Tibial nerve (tissue), 4 donors: ENCODE measurements around the gene SIM2. TPM values are rescaled to one million over a fixed set of nuclear protein-coding genes. Genes with fewer than 3 reads are reported as not detected.
A peak's percentile ranks its signal among the peaks of the same experiment; 100 is the strongest.

Source experiments
- DNase-seq, 2 donors: peaks; one replicate each; pipeline ENCODE4 v3.0.0-alpha.2; 2019; ENCODE audit warnings: low spot score in 2 of 2
- H3K27ac ChIP-seq, 4 donors: fragments of 200-600 bp; sonication (generic) in 3 of 4; one replicate each; pipeline ENCODE4 v1.5.1; 2017 to 2019; ENCODE audit warnings: mild to moderate bottlenecking in 1 of 4
- H3K27me3 ChIP-seq, 2 donors: fragments of 200-600 bp; sonication (generic) in 1 of 2; one replicate each; pipeline versions ENCODE4 v1.5.1 to v1.6.0; 2017 to 2019
- H3K36me3 ChIP-seq, 3 donors: fragments of 200-600 bp; sonication (generic); one replicate each; pipeline ENCODE4 v1.5.1; 2018 to 2019
- H3K4me1 ChIP-seq, 4 donors: fragments of 200-600 bp; sonication (generic) in 3 of 4; one replicate each; pipeline ENCODE4 v1.5.1; 2017 to 2019
- H3K4me3 ChIP-seq, 4 donors: fragments of 200-600 bp; sonication (generic) in 3 of 4; one replicate each; pipeline ENCODE4 v1.5.1; 2017 to 2019; ENCODE audit warnings: mild to moderate bottlenecking in 1 of 4, moderate library complexity in 1 of 4
- H3K9me3 ChIP-seq, 4 donors: fragments of 200-600 bp; sonication (generic) in 3 of 4; one replicate each; pipeline ENCODE4 v1.5.1; 2017 to 2019
- EP300 ChIP-seq, 2 donors: sonication (generic); formaldehyde crosslinking; IDR thresholded peaks; one replicate each; pipeline ENCODE4 v1.6.1; 2017; ENCODE audit warnings: antibody characterized with exemption in 2 of 2, mild to moderate bottlenecking in 1 of 2
- POLR2A ChIP-seq, 2 donors: fragments of 450-650 bp; IDR thresholded peaks; one replicate each; pipeline ENCODE4 v1.6.1; 2017; ENCODE audit warnings: antibody characterized with exemption in 2 of 2, mild to moderate bottlenecking in 2 of 2, moderate library complexity in 2 of 2
- WGBS, 2 donors: methylation state at CpG; one replicate each; pipeline ENCODE4 v1.1.5; 2018; 5-methylcytosine and 5-hydroxymethylcytosine counted together
- total RNA-seq, 4 donors: library from RNA; depleted of rRNA; stranded (reverse); fragments of >200 nt; gene quantifications; one replicate each; pipeline ENCODE4 v1.1.0, GENCODE V29; 2016
- TF ChIP-seq, protein P1 (sequence below), 5 experiments: fragments of 200-600 bp in 3 of 5; fragments of 450-650 bp in 2 of 5; sonication (generic) in 3 of 5; IDR thresholded peaks; one replicate each; pipeline ENCODE4 v1.5.1; 2016 to 2019; ENCODE audit warnings: antibody characterized with exemption in 5 of 5, mild to moderate bottlenecking in 3 of 5, moderate library complexity in 2 of 5

Gene SIM2
- total RNA-seq, 4 donors from 2014 or later = not detected

DNA sequence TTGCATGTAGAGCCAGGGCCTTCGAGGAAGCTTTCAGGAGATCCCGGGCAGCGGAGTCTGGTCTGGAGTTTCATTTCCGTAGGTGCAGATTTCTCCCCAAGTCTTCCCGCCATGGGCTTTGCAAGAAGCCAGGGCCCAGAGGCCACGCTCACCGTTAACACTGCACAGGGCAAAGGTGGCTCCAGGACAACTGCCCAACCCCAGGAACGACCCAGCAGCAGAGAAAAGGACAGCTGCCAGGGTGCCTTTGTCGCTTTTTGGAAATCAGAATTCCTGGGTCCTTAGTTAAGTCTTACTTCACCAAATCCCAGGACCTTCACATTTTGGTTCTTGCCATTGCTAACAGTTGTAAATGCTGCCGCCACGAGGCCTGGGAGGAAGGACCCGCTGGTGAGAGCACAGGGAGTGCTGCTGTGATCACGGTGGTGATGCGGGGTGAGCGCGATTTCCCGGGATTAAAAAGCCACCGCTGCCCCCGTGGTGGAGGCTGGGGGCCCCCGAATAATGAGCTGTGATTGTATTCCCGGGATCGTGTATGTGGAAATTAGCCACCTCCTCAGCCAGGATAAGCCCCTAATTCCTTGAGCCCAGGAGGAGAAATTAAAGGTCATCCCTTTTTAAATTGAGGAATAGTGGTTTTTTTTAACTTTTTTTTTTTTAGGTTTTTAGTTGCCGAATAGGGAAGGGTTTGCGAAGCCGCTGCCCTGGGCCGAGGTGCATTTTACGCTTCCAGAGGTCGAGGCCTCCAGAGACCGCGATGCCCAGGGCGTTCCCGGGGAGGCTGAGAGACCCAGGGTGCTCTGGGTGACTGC lies 8.2 kb downstream of the SIM2 start:
- H3K27me3 ChIP-seq = peaks cover 0 to 100% of the 10 kb centered on the region in 2 donors
- 10 to 16% methylated on average over 30 to 32 of the region's 32 CpGs for WGBS, 2 donors
- peaks cover 0 to 67% (median 35%) of the 10 kb centered on the region in 4 donors for H3K4me1 ChIP-seq
- H3K9me3 ChIP-seq = no peaks in the 10 kb centered on the region
- TF ChIP-seq POLR2A (IDR thresholded peaks at IDR 0.05) = no peak
- no peak for TF ChIP-seq EP300 (IDR thresholded peaks at IDR 0.05)
- TF ChIP-seq, protein P1, sequence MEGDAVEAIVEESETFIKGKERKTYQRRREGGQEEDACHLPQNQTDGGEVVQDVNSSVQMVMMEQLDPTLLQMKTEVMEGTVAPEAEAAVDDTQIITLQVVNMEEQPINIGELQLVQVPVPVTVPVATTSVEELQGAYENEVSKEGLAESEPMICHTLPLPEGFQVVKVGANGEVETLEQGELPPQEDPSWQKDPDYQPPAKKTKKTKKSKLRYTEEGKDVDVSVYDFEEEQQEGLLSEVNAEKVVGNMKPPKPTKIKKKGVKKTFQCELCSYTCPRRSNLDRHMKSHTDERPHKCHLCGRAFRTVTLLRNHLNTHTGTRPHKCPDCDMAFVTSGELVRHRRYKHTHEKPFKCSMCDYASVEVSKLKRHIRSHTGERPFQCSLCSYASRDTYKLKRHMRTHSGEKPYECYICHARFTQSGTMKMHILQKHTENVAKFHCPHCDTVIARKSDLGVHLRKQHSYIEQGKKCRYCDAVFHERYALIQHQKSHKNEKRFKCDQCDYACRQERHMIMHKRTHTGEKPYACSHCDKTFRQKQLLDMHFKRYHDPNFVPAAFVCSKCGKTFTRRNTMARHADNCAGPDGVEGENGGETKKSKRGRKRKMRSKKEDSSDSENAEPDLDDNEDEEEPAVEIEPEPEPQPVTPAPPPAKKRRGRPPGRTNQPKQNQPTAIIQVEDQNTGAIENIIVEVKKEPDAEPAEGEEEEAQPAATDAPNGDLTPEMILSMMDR (IDR thresholded peaks at IDR 0.05) = no peak
- H3K4me3 ChIP-seq = no peak overlapping the region
- no peak overlapping the region for H3K27ac ChIP-seq
- no peak for DNase-seq
- no peaks in the 10 kb centered on the region for H3K36me3 ChIP-seq

DNA sequence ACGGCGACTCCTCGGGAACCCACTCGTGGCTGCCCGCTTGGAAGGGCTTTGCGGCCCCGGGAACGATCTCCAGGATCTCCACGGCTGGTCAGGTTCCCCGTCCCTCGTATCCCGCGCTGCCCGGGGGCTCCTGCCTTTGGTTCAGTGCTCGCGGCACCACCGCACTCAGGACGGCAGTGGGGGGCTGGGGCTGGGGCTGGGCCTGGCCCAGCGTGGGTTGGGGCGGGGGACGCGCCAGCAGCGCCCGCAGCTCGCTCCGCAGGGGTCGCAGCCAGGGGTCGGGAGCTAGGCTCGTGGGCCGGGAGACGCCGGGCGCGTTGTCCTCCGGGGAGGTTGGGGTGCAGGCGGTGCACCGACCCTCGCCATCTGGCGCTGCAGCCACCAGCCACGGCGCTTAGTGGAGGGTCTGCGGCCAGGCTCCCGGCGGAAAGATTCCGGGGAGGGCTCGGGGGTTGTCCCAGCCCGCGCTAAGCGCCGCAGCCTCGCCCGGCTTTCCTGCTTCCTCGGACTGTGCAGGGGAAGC lies 8.9 kb downstream of the SIM2 start:
- H3K36me3 ChIP-seq = no peaks in the 10 kb centered on the region
- DNase-seq = no peak
- WGBS, 2 donors = 1 to 5% methylated on average over 8 to 29 of the region's 53 CpGs
- H3K4me1 ChIP-seq = peaks cover 0 to 67% (median 35%) of the 10 kb centered on the region in 4 donors
- H3K9me3 ChIP-seq = no peaks in the 10 kb centered on the region
- peaks cover 0 to 100% of the 10 kb centered on the region in 2 donors for H3K27me3 ChIP-seq
- TF ChIP-seq, protein P1 (IDR thresholded peaks at IDR 0.05) = no peak
- TF ChIP-seq POLR2A (IDR thresholded peaks at IDR 0.05) = no peak
- TF ChIP-seq EP300 (IDR thresholded peaks at IDR 0.05) = no peak
- peak overlapping the region in 1 of 4 donors; percentile 10 for H3K4me3 ChIP-seq
- no peak overlapping the region for H3K27ac ChIP-seq

DNA sequence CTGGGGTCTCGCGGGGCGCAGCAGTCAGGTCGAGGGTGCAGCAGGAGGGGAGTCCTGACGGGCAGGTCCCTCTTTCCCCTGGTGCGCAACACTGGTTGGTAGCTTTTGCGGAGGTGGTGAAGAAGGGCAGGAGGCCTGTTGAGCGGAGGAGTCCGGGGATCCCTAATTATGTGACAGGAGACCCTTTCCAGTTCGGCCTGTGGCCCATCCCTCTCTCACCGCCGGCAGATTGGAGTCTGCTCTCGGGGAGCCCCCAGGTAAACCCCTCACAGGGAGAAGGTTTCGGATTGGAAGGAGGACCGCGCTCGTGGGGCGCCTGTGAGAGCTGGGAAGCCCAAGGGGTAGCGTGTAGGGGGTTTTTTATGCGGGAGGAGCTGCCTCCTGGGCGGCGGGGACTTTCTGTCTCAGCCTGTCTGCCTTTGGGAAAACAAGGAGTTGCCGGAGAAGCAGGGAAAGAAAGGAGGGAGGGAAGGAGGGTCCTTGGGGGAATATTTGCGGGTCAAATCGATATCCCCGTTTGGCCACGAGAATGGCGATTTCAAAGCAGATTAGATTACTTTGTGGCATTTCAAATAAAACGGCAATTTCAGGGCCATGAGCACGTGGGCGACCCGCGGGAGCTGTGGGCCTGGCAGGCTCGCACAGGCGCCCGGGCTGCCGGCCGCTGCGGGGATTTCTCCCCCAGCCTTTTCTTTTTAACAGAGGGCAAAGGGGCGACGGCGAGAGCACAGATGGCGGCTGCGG lies 9.5 kb downstream of the SIM2 start:
- Histone ChIP-seq H3K27me3 (peaks cover 0 to 100% of the 10 kb centered on the region in 2 donors), H3K36me3 (no peaks in the 10 kb centered on the region), H3K4me3 (peak overlapping the region in 3 of 4 donors; percentile 5 to 34 (median 10)), H3K27ac (no peak overlapping the region), H3K4me1 (peaks cover 0 to 67% (median 35%) of the 10 kb centered on the region in 4 donors), H3K9me3 (no peaks in the 10 kb centered on the region)
- no peak for DNase-seq
- no peak for TF ChIP-seq POLR2A (IDR thresholded peaks at IDR 0.05)
- TF ChIP-seq, protein P1 (IDR thresholded peaks at IDR 0.05) = no peak
- no peak for TF ChIP-seq EP300 (IDR thresholded peaks at IDR 0.05)
- WGBS, 2 donors = 1 to 3% methylated on average over 32 to 42 of the region's 44 CpGs

DNA sequence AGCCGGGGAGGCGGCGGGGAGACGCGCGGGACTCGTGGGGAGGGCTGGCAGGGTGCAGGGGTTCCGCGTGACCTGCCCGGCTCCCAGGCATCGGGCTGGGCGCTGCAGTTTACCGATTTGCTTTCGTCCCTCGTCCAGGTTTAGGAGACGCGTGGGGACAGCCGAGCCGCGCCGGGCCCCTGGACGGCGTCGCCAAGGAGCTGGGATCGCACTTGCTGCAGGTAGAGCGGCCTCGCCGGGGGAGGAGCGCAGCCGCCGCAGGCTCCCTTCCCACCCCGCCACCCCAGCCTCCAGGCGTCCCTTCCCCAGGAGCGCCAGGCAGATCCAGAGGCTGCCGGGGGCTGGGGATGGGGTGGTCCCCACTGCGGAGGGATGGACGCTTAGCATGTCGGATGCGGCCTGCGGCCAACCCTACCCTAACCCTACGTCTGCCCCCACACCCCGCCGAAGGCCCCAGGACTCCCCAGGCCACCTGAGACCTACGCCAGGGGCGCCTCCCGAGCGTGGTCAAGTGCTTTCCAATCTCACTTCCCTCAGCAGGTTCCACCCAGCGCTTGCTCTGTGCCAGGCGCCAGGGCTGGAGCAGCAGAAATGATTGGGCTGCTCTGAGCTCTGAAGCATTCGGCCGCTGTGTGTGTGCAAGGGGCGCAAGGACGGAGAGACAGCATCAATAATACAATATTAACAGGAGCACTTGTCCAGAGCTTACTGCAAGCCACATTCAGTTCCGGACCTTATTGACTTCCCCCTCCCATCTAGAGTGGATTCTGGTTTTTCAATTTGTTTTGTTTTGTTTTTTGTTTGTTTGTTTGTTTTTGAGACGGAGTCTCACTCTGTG lies 10.3 kb downstream of the SIM2 start:
- Histone ChIP-seq H3K4me1 (peaks cover 0 to 64% (median 35%) of the 10 kb centered on the region in 4 donors), H3K4me3 (peak overlapping the region in 3 of 4 donors; percentile 5 to 34 (median 10)), H3K27ac (no peak overlapping the region), H3K27me3 (peaks cover 0 to 100% of the 10 kb centered on the region in 2 donors), H3K9me3 (no peaks in the 10 kb centered on the region), H3K36me3 (no peaks in the 10 kb centered on the region)
- TF ChIP-seq POLR2A (IDR thresholded peaks at IDR 0.05) (no peak), EP300 (IDR thresholded peaks at IDR 0.05) (no peak)
- TF ChIP-seq, protein P1 (IDR thresholded peaks at IDR 0.05) = no peak
- WGBS, 2 donors = 4 to 5% methylated on average over 19 to 21 of the region's 55 CpGs
- no peak for DNase-seq
